H9 (cell line): ENCODE data around the gene AFF2. TPM values are rescaled to one million over a fixed set of nuclear protein-coding genes. Genes with fewer than 3 reads are reported as not detected.

ENCODE experiments used
- DNase-seq: peaks from one replicate; pipeline ENCODE4 v3.0.0-alpha.2; 2017
- H2AFZ ChIP-seq: one replicate; pipeline ENCODE4 v1.6.1; 2013; ENCODE audit warnings: mild to moderate bottlenecking, low read length, control low read depth, moderate library complexity
- H2AK5ac ChIP-seq: 2 replicates; pipeline ENCODE4 v1.6.1; 2013; ENCODE audit warnings: low read length, control low read depth, mixed read lengths; ENCODE audit not compliant: insufficient read length
- H2BK120ac ChIP-seq: one replicate; pipeline ENCODE4 v1.6.1; 2013; ENCODE audit warnings: low read depth, mild to moderate bottlenecking, low read length, control low read depth, inconsistent platforms; ENCODE audit not compliant: poor library complexity, severe bottlenecking
- H2BK12ac ChIP-seq: 2 replicates; pipeline ENCODE4 v1.6.1; 2013; ENCODE audit warnings: low read length, control low read depth, mixed read lengths, low read depth; ENCODE audit not compliant: insufficient read length
- H2BK15ac ChIP-seq: 2 replicates; pipeline ENCODE4 v1.6.1; 2013; ENCODE audit warnings: low read depth, low read length, control low read depth
- H2BK20ac ChIP-seq: one replicate; pipeline ENCODE4 v1.6.1; 2013; ENCODE audit warnings: low read depth, mild to moderate bottlenecking, low read length, control low read depth, inconsistent platforms; ENCODE audit not compliant: poor library complexity, severe bottlenecking
- H2BK5ac ChIP-seq: 2 replicates; pipeline ENCODE4 v1.6.1; 2013; ENCODE audit warnings: low read length, control low read depth, mixed read lengths; ENCODE audit not compliant: insufficient read length
- H3K14ac ChIP-seq: 2 replicates; pipeline ENCODE4 v1.6.1; 2013; ENCODE audit warnings: low read length, control low read depth; ENCODE audit not compliant: insufficient read depth
- H3K18ac ChIP-seq: 2 replicates; pipeline ENCODE4 v1.6.1; 2013; ENCODE audit warnings: low read depth, mild to moderate bottlenecking, mixed read lengths, low read length, control low read depth; ENCODE audit not compliant: insufficient read length
- H3K23ac ChIP-seq: 2 replicates; pipeline ENCODE4 v1.6.1; 2013; ENCODE audit warnings: low read length, control low read depth, mixed read lengths, low read depth; ENCODE audit not compliant: insufficient read length
- H3K23me2 ChIP-seq: 2 replicates; pipeline ENCODE4 v1.6.1; 2013; ENCODE audit warnings: low read depth, mild to moderate bottlenecking, mixed read lengths, low read length, control low read depth; ENCODE audit not compliant: insufficient read length, poor library complexity, severe bottlenecking
- H3K27ac ChIP-seq: 2 replicates; pipeline ENCODE4 v1.5.1; 2013; ENCODE audit warnings: low read length, control low read depth, mixed read lengths, low read depth; ENCODE audit not compliant: insufficient read length
- H3K27me3 ChIP-seq: 2 replicates; pipeline ENCODE4 v1.6.1; 2013; ENCODE audit warnings: low read length, control low read depth, inconsistent platforms; ENCODE audit not compliant: insufficient read depth
- H3K4ac ChIP-seq: 2 replicates; pipeline ENCODE4 v1.6.1; 2013; ENCODE audit warnings: low read depth, mild to moderate bottlenecking, control low read depth, inconsistent platforms, low read length, moderate library complexity
- H3K4me1 ChIP-seq: 2 replicates; pipeline ENCODE4 v1.6.1; 2013; ENCODE audit warnings: low read length, control low read depth, inconsistent platforms; ENCODE audit not compliant: insufficient read depth
- H3K4me2 ChIP-seq: 2 replicates; pipeline ENCODE4 v1.6.1; 2013; ENCODE audit warnings: low read length, control low read depth, mixed read lengths; ENCODE audit not compliant: insufficient read length, insufficient read depth
- H3K56ac ChIP-seq: 2 replicates; pipeline ENCODE4 v1.6.1; 2013; ENCODE audit warnings: low read depth, mild to moderate bottlenecking, mixed read lengths, low read length, control low read depth; ENCODE audit not compliant: insufficient read length
- H3K79me1 ChIP-seq: 2 replicates; pipeline ENCODE4 v1.6.1; 2013; ENCODE audit warnings: low read depth, mild to moderate bottlenecking, moderate library complexity, low read length, control low read depth, inconsistent platforms; ENCODE audit not compliant: insufficient read depth, poor library complexity, severe bottlenecking
- H3K79me2 ChIP-seq: 2 replicates; pipeline ENCODE4 v1.6.1; 2013; ENCODE audit warnings: low read length, control low read depth, inconsistent platforms; ENCODE audit not compliant: insufficient read depth
- H3K9ac ChIP-seq: 2 replicates; pipeline ENCODE4 v1.6.1; 2013; ENCODE audit warnings: low read length, control low read depth, mixed read lengths; ENCODE audit not compliant: insufficient read length; ENCODE audit errors: extremely low read depth
- H3K9me3 ChIP-seq: one replicate; pipeline ENCODE4 v1.6.1; 2013; ENCODE audit warnings: low read depth, low read length, inconsistent platforms; ENCODE audit not compliant: control insufficient read depth
- H3T11ph ChIP-seq: one replicate; pipeline ENCODE4 v1.6.1; 2013; ENCODE audit warnings: mild to moderate bottlenecking, low read length, control low read depth, inconsistent platforms
- H4K20me1 ChIP-seq: one replicate; pipeline ENCODE4 v1.6.1; 2013; ENCODE audit not compliant: control insufficient read depth, insufficient read length, insufficient read depth
- H4K5ac ChIP-seq: 2 replicates; pipeline ENCODE4 v1.6.1; 2013; ENCODE audit warnings: low read depth, mild to moderate bottlenecking, mixed read lengths, low read length, control low read depth; ENCODE audit not compliant: insufficient read length
- H4K8ac ChIP-seq: replicated peaks from 2 replicates; pipeline ENCODE4 v1.6.1; 2013; ENCODE audit warnings: low read length, control low read depth, mixed read lengths, low read depth; ENCODE audit not compliant: insufficient read length
- H4K91ac ChIP-seq: 2 replicates; pipeline ENCODE4 v1.6.1; 2013; ENCODE audit warnings: low read depth, mild to moderate bottlenecking, moderate library complexity, mixed read lengths, low read length, control low read depth; ENCODE audit not compliant: insufficient read length
- H3K27ac Mint-ChIP-seq, 3 experiments: 2 replicates in 2 of 3; 3 replicates in 1 of 3; pipeline ENCODE4 v1.8.0; 2020 to 2021; ENCODE audit warnings: mixed read lengths in 3 of 3, mild to moderate bottlenecking in 1 of 3, moderate library complexity in 1 of 3
- H3K27me3 Mint-ChIP-seq: 2 replicates; pipeline ENCODE4 v1.8.0; 2021; ENCODE audit warnings: low read depth, mild to moderate bottlenecking, moderate library complexity, mixed read lengths
- H3K36me3 Mint-ChIP-seq, 3 experiments: 2 replicates in 2 of 3; 3 replicates in 1 of 3; pipeline ENCODE4 v1.8.0; 2020 to 2021; ENCODE audit warnings: low read depth in 3 of 3, mixed read lengths in 3 of 3; ENCODE audit not compliant: insufficient read depth in 1 of 3
- H3K4me1 Mint-ChIP-seq, 2 experiments: 2 replicates each; pipeline ENCODE4 v1.8.0; 2020; ENCODE audit warnings: mixed read lengths in 2 of 2
- H3K4me3 Mint-ChIP-seq, 2 experiments: 2 replicates in 1 of 2; 3 replicates in 1 of 2; pipeline ENCODE4 v1.8.0; 2020 to 2021; ENCODE audit warnings: mild to moderate bottlenecking in 2 of 2, mixed read lengths in 2 of 2, moderate library complexity in 1 of 2
- H3K9me3 Mint-ChIP-seq, 2 experiments: 2 replicates in 1 of 2; 3 replicates in 1 of 2; pipeline ENCODE4 v1.8.0; 2020; ENCODE audit warnings: mild to moderate bottlenecking in 2 of 2, mixed read lengths in 2 of 2, moderate library complexity in 1 of 2
- WGBS: extraction: QIAGEN DNeasy Blood & Tissue Kit; methylation state at CpG from one replicate; pipeline ENCODE4 v1.1.7; 2013; ENCODE audit warnings: missing lambda C conversion rate, low lambda C conversion rate, mixed read lengths; ENCODE audit not compliant: insufficient read length; ENCODE audit errors: extremely low coverage; 5-methylcytosine and 5-hydroxymethylcytosine counted together
- total RNA-seq: library from RNA; stranded (reverse); gene quantifications from 2 replicates; pipeline ENCODE4 v1.2.1, GENCODE V29; 2021
- TF ChIP-seq, protein P1 (sequence below): fragments of 200-600 bp; sonication (generic); conservative IDR thresholded peaks from 3 replicates; pipeline ENCODE4 v1.8.0; 2021; ENCODE audit warnings: antibody characterized with exemption, mild to moderate bottlenecking

AFF2 gene
- total RNA-seq, 1 experiment from 2014 or later: 14.6 TPM

DNA sequence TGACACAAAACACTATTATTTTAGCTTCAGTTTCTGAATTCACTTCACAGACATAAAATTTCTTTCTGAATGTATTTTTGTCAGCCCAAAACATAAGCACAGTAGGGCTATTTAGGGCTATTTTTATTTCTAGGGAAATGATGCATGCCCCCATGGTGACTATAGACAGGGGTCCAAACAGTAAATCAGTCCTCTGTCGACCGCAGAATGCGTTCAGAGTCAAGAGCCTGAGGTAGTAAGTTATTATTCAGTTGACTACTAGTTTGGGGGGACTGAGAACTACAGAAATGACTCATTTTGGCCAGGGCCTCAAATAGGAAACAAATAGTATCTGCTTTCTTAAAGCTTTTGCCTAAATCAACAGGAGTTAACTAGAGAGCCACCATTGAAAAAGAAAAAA lies 414.4 kb downstream of the AFF2 start:
- WGBS: no CpG with 5 or more reads among the region's 3 CpGs
- no peaks in the 10 kb centered on the region for H3K79me2 ChIP-seq
- no peak overlapping the region for H4K8ac ChIP-seq
- H3K18ac ChIP-seq: no peak overlapping the region
- H3K23ac ChIP-seq: no peak overlapping the region
- no peak overlapping the region for H3K27ac Mint-ChIP-seq
- H3K4me1 ChIP-seq: no peaks in the 10 kb centered on the region
- H3K36me3 Mint-ChIP-seq: peaks cover 0 to 2% (median 0%) of the 10 kb centered on the region in 3 experiments; a peak in 2 of 7 replicates
- peaks cover 57 to 65% of the 10 kb centered on the region in 2 experiments for H3K9me3 Mint-ChIP-seq
- H2AK5ac ChIP-seq: no peak overlapping the region
- H2BK15ac ChIP-seq: no peak overlapping the region
- no peak overlapping the region for H3K4me3 Mint-ChIP-seq
- DNase-seq: no peak
- no peak overlapping the region for H3T11ph ChIP-seq
- no peak overlapping the region for H3K4me2 ChIP-seq
- no peak overlapping the region for H4K5ac ChIP-seq
- H2BK20ac ChIP-seq: no peak overlapping the region
- H2AFZ ChIP-seq: no peak overlapping the region
- peaks cover 5% of the 10 kb centered on the region in 2 experiments; a peak in 3 of 4 replicates for H3K4me1 Mint-ChIP-seq
- no peaks in the 10 kb centered on the region for H3K23me2 ChIP-seq
- H3K56ac ChIP-seq: no peak overlapping the region
- H3K27me3 ChIP-seq: no peaks in the 10 kb centered on the region
- H3K4ac ChIP-seq: no peak overlapping the region
- no peak overlapping the region for H2BK120ac ChIP-seq
- H3K9me3 ChIP-seq: peaks cover 13% of the 10 kb centered on the region
- no peak overlapping the region for H2BK12ac ChIP-seq
- no peak overlapping the region for H3K27ac ChIP-seq
- H3K14ac ChIP-seq: no peak overlapping the region
- TF ChIP-seq, protein P1, sequence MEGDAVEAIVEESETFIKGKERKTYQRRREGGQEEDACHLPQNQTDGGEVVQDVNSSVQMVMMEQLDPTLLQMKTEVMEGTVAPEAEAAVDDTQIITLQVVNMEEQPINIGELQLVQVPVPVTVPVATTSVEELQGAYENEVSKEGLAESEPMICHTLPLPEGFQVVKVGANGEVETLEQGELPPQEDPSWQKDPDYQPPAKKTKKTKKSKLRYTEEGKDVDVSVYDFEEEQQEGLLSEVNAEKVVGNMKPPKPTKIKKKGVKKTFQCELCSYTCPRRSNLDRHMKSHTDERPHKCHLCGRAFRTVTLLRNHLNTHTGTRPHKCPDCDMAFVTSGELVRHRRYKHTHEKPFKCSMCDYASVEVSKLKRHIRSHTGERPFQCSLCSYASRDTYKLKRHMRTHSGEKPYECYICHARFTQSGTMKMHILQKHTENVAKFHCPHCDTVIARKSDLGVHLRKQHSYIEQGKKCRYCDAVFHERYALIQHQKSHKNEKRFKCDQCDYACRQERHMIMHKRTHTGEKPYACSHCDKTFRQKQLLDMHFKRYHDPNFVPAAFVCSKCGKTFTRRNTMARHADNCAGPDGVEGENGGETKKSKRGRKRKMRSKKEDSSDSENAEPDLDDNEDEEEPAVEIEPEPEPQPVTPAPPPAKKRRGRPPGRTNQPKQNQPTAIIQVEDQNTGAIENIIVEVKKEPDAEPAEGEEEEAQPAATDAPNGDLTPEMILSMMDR: no peak
- no peaks in the 10 kb centered on the region for H4K20me1 ChIP-seq
- H2BK5ac ChIP-seq: no peak overlapping the region
- H3K79me1 ChIP-seq: no peaks in the 10 kb centered on the region
- H4K91ac ChIP-seq: no peak overlapping the region
- no peaks in the 10 kb centered on the region for H3K27me3 Mint-ChIP-seq
- no peak overlapping the region for H3K9ac ChIP-seq
